SHP77 treated with DMSO at 0.1 percent for 48 hours (cell line): ENCODE data around the gene RELN.

ENCODE experiments used
- DNase-seq: peaks from one replicate; lab custom pipeline; 2025; lab: John Stamatoyannopoulos, UW

The RELN gene

DNA sequence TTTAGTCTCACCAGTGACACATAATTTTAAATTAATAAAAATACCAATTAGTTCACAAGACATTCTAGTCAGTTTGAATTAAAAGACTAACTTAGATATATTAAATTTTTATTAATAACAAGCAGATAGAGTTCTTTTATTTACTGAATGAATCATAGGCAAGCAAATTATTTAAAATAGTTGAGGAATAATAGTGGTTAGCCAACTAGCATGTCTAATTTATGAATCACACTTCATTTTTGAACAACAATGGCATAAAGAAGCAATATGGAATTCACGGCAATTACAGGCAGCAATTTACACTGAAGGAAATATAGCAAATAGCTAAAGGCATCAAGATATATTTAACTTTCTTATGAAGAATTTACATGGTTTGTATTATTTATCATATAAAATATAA lies 356.5 kb downstream of the RELN start:
- DNase-seq, result no peak

DNA sequence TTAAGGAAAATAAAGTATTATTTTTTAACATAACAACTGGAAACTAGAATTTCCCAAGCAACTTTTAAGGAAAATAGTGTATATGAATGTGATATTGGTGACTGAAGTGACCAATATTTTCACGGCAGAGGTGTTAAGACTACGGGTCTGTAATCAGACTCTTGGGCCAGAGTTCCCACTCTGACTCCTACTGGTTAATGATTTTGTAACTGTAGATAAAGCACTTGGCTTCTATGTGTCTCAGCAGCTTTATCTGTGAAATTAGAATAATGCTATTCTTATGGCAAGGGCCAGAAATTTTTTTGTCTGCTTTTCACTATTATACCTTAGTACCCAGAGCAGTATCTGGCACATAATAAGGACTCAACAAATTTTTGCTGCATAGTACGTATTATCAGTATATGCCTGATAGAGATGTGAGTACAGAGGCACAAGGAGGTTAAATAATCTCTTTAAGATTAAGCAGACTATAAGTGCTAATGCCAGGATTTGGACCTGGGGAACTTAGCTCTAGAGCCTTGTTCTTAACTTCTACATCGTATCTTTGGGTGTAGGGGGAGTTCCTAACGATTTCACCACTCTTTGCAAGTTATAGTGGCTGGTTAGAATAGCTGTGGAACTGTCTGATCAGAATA lies 357.3 kb downstream of the RELN start:
- no peak for DNase-seq

DNA sequence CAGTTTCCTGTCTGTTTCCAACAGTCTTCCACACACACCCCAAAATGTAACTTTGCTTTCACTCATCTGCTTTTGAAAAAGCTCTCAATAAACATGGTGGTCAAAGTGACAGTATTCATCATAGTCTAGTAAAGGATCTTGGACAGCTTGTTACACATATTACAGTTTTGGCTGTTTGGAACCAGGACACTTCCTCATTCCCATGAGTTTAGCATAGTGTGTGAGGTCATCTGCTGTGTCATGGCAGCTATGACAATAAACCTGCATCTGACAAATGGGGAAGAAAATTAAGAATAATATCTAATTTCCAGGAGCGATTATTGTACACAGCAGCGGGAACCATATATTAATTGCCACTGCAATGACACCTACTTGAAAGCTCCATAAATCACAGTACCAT lies 359.1 kb downstream of the RELN start:
- peak; percentile 17 for DNase-seq

DNA sequence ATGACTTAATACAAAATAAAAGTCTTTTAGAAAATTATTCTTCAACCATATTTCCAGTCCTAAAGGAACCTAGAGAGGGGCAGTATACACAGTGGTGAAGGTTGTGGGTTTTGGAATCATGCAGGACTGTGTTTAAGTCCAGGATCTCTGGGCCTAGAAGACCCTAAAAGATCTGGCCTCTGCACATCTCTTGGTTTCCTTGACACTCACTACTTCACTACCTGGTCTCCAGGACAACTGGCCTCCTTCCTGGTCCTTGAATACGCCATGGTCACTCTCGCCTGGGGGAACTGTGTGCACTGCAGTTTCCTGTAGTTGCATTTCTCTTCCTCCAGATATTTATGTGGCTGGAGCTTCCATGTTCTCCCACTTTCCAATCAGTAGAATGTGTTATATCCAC lies 360.7 kb downstream of the RELN start:
- DNase-seq, result no peak

DNA sequence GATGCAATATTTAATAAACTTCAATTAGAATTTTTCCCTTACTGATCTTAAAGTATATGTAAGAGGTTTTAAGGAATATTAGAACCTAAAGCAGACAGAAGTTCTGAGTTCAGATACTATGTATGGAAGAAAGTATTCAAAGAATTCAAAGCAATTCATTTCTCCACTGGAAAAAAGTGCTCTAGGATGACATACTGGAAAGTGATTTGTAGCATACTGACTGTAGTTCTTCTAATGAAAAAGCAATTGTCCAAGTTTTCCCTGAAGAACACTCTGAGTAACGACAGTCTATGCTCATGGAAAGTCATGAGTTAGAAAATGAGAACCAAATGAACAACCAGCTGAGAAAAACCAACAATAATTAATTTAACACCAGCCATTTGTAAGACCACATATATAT lies 362.7 kb downstream of the RELN start:
- no peak for DNase-seq

DNA sequence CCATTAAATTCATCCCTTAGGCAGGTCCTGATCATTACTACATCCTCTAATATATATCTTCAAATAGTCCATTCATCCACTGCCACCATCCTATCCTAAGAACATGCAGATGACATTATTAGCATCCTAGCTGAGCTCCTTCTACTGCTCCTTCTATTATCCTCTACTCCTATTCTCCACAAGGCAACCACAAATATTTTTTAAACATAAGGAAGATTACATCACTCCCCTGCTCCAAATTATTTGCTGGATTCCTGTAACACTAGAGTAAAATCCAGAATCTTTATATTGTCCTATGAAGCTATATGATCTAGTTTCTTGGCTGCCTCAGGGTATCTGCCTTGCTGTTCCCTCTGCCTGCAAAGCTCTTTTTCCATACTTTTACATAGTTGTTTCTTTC lies 367.2 kb downstream of the RELN start:
- DNase-seq, result no peak

DNA sequence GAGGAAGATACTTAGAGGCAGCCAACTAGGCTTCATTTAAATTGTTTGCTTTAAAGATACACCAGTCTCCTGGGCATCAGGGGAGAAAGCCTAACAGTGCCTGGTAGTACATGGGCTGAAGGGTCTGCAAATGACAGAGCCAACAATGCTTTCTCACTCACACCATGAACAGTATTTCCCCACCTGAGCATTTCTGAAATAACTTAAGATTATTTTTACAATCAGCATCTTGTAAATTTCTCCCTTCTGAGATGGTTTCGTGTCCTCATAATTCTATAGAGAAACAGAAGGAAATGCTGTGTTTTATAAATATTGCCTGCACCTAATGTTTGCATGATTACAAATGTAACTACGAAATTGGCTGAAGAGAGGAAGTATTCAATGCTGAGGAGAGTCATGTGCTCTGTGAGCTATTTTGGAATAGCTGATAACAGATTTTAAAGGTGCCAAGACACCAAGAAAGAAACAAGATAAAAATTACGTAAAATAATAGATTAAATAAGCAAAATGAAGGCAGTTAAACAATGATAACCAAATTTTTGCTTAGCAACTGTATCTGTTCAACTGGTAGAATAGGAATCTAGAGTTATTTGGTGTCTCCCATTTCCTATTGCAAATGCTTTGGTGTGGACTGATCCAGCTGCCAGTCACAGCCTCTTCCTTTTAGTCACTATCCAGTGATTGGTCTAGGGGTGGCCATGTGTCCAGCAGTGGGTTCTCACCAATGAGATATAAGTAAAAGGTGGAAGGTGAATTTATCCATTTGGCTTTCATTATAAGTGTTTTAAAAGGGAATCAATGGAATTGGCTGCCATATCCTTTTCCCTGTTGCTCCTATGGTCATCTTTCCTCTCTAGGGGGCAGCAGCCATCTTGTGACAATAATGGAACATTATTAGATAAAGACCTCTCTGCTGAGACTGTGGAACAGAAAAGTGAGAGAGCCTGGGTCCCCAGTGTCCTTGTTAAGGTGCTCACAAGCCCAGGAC lies 375.5 kb downstream of the RELN start:
- no peak for DNase-seq

DNA sequence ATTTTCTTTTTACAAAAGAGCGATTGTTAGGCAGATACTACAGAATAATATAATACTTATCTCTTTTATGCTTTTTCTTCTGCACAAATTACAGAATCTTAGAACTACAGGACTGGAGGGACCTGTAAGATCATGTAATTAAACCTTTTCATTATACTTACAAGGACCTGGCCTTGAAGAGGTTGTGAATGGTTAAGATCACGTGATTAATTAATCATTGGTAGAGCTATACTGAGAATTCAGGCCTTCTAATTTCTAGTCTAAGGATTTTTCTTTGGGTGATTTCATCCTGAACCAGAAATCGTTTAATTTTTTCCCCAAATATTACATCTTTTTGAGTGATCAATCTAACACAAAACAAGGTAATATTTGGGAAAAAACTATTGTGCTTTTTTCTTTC lies 379.7 kb downstream of the RELN start:
- no peak for DNase-seq

DNA sequence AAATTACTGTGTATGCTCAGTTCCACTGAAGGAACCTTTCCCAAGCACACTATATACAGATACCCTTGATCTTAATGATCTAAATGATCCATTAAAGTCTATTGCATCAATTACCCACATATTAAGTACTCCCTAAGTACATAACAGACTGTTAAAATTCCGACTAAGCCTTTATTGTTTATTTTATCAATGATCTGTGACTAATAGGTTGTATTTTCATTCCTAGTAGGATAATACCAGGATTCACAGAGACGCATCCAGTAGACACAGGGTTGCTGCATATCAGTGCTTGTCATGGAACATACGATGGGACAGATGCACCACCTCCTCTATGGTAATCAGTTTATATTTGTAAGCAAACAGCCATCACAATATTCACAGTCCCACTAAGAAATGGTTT lies 383.8 kb downstream of the RELN start:
- no peak for DNase-seq

DNA sequence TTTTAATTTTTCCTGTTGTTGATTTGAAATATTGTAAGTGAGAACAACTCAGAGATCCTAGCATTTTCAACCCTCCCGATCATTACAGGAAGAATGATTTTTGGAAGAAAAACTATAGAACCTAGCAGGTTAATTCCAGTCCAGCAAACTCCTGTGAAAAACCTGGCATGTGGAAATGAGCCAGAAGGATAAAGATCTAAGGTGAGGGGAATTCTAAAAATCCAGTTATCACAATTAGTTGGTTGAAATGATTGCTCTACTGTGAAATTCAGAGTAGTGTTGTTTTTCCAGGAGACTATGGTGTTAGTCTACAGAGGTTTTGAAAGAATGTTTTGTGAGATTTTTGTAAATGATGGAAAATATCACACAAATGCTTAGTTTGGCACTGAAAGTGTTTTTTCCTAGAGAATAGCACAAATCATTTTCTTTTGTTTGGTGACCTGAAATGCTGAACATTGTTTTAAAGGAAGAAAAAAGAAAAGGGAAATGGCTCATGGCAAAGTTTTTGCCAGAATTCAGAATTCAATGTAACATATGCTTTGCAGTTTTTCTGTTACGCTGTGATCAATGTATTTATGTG lies 391.0 kb downstream of the RELN start:
- no peak for DNase-seq

DNA sequence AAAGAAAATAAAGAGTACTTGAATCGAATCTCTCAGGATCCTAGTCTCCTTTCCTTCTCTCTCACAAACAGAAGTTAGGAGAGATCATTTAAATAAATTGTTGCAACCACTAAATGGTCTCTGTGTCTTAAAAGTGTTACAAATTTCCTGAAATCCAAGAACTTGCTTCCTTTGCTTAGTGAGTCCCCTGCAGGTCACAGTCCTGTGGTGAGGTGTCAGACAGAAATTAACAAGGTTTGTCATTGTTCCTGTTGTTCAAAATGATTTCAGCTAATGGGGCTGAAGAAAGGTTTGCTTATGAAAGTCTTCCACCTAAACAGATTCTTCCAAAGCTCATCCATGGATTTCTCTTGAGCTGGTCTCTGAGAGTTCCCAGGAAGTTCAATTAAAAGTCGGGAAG lies 391.9 kb downstream of the RELN start:
- DNase-seq, result no peak

DNA sequence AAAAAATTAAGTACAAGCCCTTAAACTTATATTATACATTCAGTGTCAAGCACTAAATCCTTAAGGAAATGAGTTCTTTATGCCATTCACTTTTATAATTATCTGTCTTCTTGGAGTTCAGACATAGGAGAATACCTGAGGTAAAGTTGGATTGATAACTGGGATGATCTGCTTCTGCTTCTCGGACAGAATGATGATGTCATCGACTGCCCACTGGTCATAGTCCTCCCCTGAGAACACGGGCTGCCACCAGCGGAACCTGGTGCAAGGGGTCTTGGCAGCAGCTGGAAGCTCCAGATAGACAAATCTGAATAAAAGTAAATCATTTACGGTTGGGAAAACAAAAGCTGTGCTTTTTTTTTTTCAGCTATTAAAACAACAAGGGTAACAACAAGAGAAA lies 395.3 kb downstream of the RELN start:
- no peak for DNase-seq

DNA sequence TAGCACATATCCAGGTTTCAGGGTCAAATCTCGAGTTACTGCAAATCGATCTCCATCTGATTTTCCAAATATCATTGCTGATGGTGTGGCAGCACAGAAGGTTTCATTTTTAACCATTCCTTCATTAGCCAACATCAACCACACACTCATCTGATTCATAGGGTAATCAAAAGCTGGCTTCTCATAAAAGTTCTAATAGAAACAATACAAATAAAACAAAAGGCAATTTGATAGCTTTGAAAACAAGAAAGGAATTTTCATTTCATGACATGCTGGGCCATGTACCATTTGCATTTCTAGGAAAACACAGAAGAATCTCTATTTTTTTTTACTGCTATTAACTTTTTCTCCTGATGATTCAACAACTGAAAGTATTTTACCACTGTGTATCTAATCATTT lies 395.8 kb downstream of the RELN start:
- DNase-seq, result no peak

DNA sequence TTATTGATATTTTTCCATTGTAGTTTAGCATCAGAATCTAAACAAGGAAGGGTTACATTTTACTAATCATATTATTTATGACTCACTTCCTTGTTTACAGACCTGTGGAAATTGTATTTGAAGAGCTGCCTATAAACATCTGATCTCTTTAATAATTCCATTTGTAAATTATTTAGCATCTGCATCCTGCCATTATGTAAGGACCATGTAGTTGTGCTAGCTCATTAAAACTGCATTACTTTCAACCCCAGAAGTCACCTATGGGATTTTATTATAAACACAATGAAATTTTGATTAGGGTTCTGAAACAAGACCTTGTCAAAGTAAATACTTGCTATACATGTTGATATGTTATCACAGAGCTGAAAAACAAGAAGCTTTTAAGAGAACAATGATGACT lies 396.6 kb downstream of the RELN start:
- no peak for DNase-seq

DNA sequence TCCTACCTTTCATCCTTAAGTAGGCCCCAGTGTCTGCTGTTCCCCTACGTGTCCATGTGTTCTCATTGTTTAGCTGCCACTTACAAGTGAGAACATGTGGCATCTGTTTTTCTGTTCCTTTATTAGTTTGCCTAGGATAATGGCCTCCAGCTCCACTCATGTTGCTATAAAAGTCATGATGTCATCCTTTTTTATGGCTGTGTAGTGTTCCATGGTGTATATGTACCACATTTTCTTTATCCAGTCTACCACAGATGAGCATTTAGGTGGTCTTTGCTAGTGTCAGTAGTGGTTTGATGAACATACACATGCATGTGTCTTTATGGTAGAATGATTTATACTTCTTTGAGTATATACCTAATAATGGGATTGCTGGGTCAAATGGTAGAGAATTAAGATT lies 397.3 kb downstream of the RELN start:
- no peak for DNase-seq

DNA sequence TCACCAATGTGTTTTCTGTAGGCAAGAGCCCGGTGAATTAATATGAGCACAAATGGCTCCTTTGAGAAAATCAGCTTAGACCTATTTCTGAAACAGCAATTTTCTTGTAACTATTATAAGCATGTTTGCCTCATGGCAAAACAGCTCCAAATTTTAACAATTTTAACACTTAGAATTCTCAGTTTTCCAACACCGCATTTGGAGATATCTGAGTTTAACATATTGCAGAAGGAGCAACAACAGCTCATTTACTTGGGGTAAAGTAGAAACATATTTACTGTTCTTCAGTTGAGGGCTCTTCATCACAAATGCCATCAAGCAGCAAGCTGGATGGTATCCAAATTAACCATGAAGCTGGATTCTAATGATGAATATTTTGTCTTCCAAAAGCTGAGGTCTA lies 409.4 kb downstream of the RELN start:
- DNase-seq, result no peak

DNA sequence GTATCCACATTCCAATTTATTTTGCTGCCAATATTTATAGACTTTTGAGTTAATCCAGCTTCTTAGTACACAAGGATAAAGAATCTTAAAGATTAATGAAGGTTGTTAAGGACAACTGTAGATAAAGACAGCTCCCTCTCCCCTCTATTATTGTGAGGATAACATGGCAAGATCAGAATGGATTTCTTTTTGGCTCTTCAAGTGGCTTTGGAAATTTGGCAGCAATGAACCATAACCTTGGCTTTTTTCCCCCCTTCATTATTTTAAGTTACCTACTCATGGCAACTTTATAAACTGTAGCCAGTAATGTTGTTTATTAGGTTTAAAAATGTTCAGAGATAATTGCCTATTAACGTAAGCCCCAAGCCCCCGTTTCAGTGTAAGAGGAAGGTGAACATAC lies 412.4 kb downstream of the RELN start:
- no peak for DNase-seq

DNA sequence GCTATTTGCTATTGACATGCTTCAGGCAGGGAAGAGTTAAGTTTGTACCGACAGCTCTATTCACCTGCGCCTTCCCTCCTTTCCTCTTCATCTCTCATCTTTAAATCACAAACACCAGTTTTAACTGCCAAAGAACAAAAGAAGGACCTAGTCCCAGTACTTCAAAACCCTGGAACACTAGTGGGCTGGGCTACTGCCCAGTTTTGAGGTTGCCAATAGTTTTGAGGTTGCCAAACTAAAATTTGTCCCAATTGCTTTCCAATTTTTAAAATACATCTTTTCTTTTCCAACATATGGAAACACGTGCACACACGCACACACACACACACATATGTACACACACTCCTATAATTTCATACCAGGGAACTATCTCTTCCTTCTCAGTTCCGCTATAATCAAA lies 412.8 kb downstream of the RELN start:
- no peak for DNase-seq

DNA sequence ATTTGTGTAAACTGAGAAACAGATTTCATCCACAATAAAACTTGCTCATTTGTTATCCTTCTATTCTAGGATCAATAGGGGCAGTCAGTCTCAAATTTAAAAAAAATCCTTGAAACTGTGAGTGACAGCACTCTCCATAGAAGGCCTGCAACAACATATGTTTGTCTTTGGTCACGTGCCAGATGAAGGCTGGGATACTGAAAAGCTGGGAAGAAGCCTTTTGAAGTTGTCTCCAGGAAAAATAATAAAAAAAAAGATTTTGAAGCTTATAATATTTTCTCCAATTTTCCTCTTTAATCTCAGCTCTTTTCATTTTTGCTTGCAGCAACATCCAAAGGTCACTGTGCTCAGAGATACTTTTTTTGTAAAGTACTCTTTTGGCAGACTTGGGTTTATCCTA lies 414.9 kb downstream of the RELN start:
- DNase-seq, result no peak

DNA sequence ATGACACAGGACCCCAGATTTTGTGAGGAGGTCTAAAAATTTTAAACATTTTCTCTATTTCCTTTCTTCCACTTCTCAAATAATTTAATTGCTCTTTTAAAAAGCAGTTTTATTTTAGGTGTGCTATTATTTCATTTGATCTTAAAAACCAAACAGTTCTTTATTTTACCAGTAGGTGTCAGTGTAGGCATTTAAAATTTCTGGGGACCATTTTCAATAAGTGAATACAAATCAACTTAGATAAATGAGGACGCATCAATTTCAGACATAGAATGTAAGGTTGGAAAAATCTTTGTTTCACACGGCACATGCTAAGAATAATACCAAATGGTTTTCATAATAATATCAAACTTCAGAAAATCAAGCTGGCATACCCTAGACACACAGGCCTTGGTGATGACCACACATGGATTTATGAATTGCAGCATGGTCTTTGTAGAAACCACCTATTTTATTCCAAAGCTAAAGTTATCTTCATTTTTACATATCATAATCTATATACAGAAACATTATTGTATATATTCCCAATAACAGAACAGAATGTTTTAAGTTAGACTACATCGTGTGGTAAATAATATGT lies 415.9 kb downstream of the RELN start:
- peak; percentile 9 for DNase-seq

DNA sequence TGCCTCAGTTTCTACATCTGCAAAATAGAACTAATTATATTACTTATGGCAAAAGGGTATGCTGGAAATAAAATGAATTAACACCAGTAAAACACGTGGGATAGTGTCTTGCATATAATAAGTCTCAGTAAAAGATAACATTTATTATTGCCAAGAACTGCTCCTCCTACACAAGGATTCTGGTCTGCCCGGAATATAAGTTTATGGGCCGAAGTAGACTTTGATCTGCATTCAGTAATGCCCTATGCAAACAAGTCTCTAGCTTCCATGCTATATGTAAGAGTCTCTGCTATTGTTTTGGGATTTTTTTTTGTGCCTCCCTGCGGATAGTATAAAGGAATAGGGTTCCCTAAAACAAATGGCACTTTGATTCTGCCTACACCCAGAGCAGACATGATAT lies 417.9 kb downstream of the RELN start:
- no peak for DNase-seq

DNA sequence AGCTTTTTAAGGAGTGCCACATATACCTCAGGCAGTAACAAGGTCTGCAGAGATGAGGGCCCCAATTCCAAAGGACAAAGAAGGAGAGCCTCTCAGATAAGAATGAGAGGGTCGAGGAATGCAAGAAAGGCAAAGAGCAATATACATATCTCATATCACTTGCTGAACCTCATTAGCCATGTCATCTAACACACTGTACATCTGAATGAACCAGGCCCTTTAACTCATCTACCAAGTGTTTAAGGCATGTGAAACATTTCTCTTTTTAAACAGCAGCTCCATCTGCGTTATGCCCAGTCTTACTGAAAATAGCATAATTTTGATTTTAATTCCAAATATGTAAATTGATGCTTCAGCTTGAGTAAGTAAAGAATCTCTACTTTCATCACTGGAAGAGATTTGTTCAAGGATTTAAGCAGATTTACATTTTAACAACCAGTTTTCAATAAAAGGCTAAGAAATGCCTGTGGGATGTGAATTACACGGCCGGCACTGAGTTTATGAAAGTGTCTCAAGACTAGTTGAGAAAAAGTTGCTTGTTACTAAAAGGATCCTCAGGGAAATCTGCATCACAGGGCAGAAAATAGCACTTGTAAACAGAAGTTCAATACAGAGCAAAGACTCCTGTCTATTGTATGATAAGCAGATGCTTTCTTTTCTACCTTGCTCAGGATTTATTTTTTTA lies 419.7 kb downstream of the RELN start:
- no peak for DNase-seq
